K562 (cell line): Measurements from ENCODE around the gene GAB2. TPM values are rescaled to one million over a fixed set of nuclear protein-coding genes. Genes with fewer than 3 reads are reported as not detected.

ENCODE experiments used
- CHCHD3 ChIP-seq: fragments of 250-450 bp; sonication (Bioruptor Pico); IDR thresholded peaks from 2 replicates; pipeline ENCODE4 v2.1.2; 2022; ENCODE audit warnings: mild to moderate bottlenecking
- LCOR ChIP-seq: sonication (generic); formaldehyde crosslinking; IDR thresholded peaks from 2 replicates; pipeline ENCODE4 v1.8.0; 2022; ENCODE audit warnings: mild to moderate bottlenecking, missing genetic modification reagents
- MGA ChIP-seq: fragments of 450-650 bp; IDR thresholded peaks from 2 replicates; pipeline ENCODE4 v1.6.1; 2016; ENCODE audit warnings: mild to moderate bottlenecking, moderate library complexity
- MLX ChIP-seq, 2 experiments: fragments of 450-650 bp in 1 of 2; sonication (generic) in 1 of 2; formaldehyde crosslinking; conservative IDR thresholded peaks; 2 replicates each; pipeline versions ENCODE4 v1.4.0 to v1.8.1; 2020 to 2022; ENCODE audit warnings: mild to moderate bottlenecking in 1 of 2, missing genetic modification reagents in 1 of 2
- NR2C1 ChIP-seq, 2 experiments: fragments of 450-650 bp; IDR thresholded peaks; 2 replicates each; pipeline ENCODE4 v1.6.1; 2017; ENCODE audit warnings: mild to moderate bottlenecking in 2 of 2, antibody characterized with exemption in 1 of 2, inconsistent platforms in 1 of 2, missing compliant biosample characterization in 1 of 2, missing genetic modification characterization in 1 of 2
- PKNOX1 ChIP-seq: fragments of 450-650 bp; IDR thresholded peaks from 2 replicates; pipeline ENCODE4 v1.6.1; 2016
- RCOR1 ChIP-seq, 2 experiments: IDR thresholded peaks; 2 replicates each; pipeline ENCODE4 v1.6.1; 2012; ENCODE audit warnings: low read depth in 2 of 2, low read length in 2 of 2, borderline replicate concordance in 1 of 2, improper control_type of control experiment in 1 of 2
- SMARCA4 ChIP-seq: fragments of 450-650 bp; IDR thresholded peaks from 2 replicates; pipeline ENCODE4 v1.6.1; 2016
- polyA plus RNA-seq, 8 experiments: library from polyadenylated mRNA; depleted of rRNA in 4 of 8; stranded (reverse) in 5 of 8; unstranded in 3 of 8; fragments of >200 nt; fragmentation: Nextera tagmentation in 2 of 8; fragmentation: Illumina TruSeq in 1 of 8; extraction: Ambion mirVana in 2 of 8; extraction: Trizol in 1 of 8; gene quantifications; 2 replicates each; pipeline versions ENCODE4 v1.2.1 to v1.2.3, GENCODE V29; 2011 to 2014; ENCODE audit warnings: inconsistent platforms in 1 of 8, missing spikeins in 1 of 8
- total RNA-seq, 7 experiments: library from RNA; depleted of rRNA in 6 of 7; stranded (reverse); fragments of >200 nt in 6 of 7; fragmentation: Illumina TruSeq in 2 of 7; extraction: Trizol in 2 of 7; gene quantifications; 2 replicates each; pipeline versions ENCODE4 v1.2.1 to v1.2.3, GENCODE V29; 2011 to 2021; ENCODE audit warnings: low replicate concordance in 1 of 7
- TF ChIP-seq, protein P1 (sequence below): fragments of 450-650 bp; IDR thresholded peaks from 2 replicates; pipeline ENCODE4 v1.6.1; 2018; ENCODE audit warnings: mild to moderate bottlenecking, low read depth; ENCODE audit not compliant: partially characterized antibody

Gene GAB2
- total and polyA plus RNA-seq, 9 of the 15 experiments (the other 6 are each of a cell fraction or from before 2014, with no cell fraction given): 2.3 to 35.2 (median 16.1) TPM

GRCh38 chr11:78261828-78262227 is 155.8 kb downstream of the GAB2 start (continued):
- TF ChIP-seq RCOR1 (IDR thresholded peaks at IDR 0.05; ENCODE audit: borderline replicate concordance in 1 of 2, low read depth in 2 of 2, low read length in 2 of 2) (0 out of 4 replicates have a peak, but pooled peaks of 1 of the 2 experiments have one; percentile 12), SMARCA4 (0 out of 2 replicates have a peak, but pooled peaks have one; percentile 12), MLX (CRISPR knock-in tag; conservative IDR thresholded peaks at IDR 0.05) (no peak), PKNOX1 (no peak), MGA (peak; percentile 14; the same call in 1 of the 2 replicates), CHCHD3 (CRISPR knock-in tag) (no peak), LCOR (no peak), NR2C1 (IDR thresholded peaks at IDR 0.05) (no peak), NR2C1 (tag; IDR thresholded peaks at IDR 0.05) (peak; percentile 31; the same call in 1 of the 2 replicates)
- TF ChIP-seq, protein P1, sequence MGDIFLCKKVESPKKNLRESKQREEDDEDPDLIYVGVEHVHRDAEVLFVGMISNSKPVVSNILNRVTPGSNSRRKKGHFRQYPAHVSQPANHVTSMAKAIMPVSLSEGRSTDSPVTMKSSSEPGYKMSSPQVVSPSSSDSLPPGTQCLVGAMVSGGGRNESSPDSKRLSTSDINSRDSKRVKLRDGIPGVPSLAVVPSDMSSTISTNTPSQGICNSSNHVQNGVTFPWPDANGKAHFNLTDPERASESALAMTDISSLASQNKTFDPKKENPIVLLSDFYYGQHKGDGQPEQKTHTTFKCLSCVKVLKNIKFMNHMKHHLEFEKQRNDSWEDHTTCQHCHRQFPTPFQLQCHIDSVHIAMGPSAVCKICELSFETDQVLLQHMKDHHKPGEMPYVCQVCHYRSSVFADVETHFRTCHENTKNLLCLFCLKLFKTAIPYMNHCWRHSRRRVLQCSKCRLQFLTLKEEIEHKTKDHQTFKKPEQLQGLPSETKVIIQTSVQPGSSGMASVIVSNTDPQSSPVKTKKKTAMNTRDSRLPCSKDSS: no peak
